Endodermal cell (in vitro differentiated cells): ENCODE results near the gene LMBR1. TPM values are rescaled to one million over a fixed set of nuclear protein-coding genes. Genes with fewer than 3 reads are reported as not detected.
"Not testable (repeated sequence)": the region's sequence is repeated elsewhere in the genome, so short reads cannot be mapped to it uniquely, and the experiment has no call there.

Source experiments
- DNase-seq: peaks from one replicate; pipeline ENCODE4 v3.0.0-alpha.2; 2017
- H3K27ac ChIP-seq: 2 replicates; pipeline ENCODE4 v1.5.1; 2013; ENCODE audit warnings: mild to moderate bottlenecking, low read depth, low read length, moderate library complexity
- H3K27me3 ChIP-seq: 2 replicates; pipeline ENCODE4 v1.6.1; 2013; ENCODE audit warnings: mild to moderate bottlenecking, low read length, moderate library complexity; ENCODE audit not compliant: insufficient read depth, control insufficient read depth, poor library complexity, severe bottlenecking
- H3K36me3 ChIP-seq: 2 replicates; pipeline ENCODE4 v1.7.0; 2013; ENCODE audit warnings: mild to moderate bottlenecking, low read length, moderate library complexity; ENCODE audit not compliant: control insufficient read depth, insufficient read depth
- H3K4me1 ChIP-seq: one replicate; pipeline ENCODE4 v1.7.0; 2013; ENCODE audit warnings: low read length; ENCODE audit not compliant: control insufficient read depth, insufficient read depth
- H3K4me3 ChIP-seq: 2 replicates; pipeline ENCODE4 v1.5.1; 2013; ENCODE audit warnings: mild to moderate bottlenecking, low read length, moderate library complexity
- H3K9ac ChIP-seq: 2 replicates; pipeline ENCODE4 v1.6.1; 2013; ENCODE audit warnings: mild to moderate bottlenecking, low read length, moderate library complexity; ENCODE audit not compliant: poor library complexity, severe bottlenecking; ENCODE audit errors: extremely low read depth
- H3K9me3 ChIP-seq: 2 replicates; pipeline ENCODE4 v1.6.1; 2013; ENCODE audit warnings: mild to moderate bottlenecking, low read length, moderate library complexity; ENCODE audit not compliant: control insufficient read depth
- H3K27ac Mint-ChIP-seq: 2 replicates; pipeline ENCODE4 v1.8.0; 2020; ENCODE audit warnings: mixed read lengths
- H3K27me3 Mint-ChIP-seq: 2 replicates; pipeline ENCODE4 v1.8.0; 2021; ENCODE audit warnings: mild to moderate bottlenecking, mixed read lengths; ENCODE audit not compliant: insufficient read depth
- H3K36me3 Mint-ChIP-seq: 2 replicates; pipeline ENCODE4 v1.8.0; 2020; ENCODE audit warnings: low read depth, mixed read lengths
- H3K4me1 Mint-ChIP-seq: 2 replicates; pipeline ENCODE4 v1.8.0; 2020; ENCODE audit warnings: mixed read lengths
- H3K4me3 Mint-ChIP-seq: 2 replicates; pipeline ENCODE4 v1.8.0; 2020; ENCODE audit warnings: mild to moderate bottlenecking, moderate library complexity, mixed read lengths
- H3K9me3 Mint-ChIP-seq: 2 replicates; pipeline ENCODE4 v1.8.0; 2020; ENCODE audit warnings: mild to moderate bottlenecking, mixed read lengths
- WGBS, 2 experiments: methylation state at CpG; one replicate each; pipeline versions ENCODE4 v1.1.5 to v1.1.7; 2013; ENCODE audit warnings: missing lambda C conversion rate in 2 of 2, mixed read lengths in 1 of 2; ENCODE audit not compliant: insufficient coverage in 1 of 2, insufficient read length in 1 of 2; 5-methylcytosine and 5-hydroxymethylcytosine counted together
- total RNA-seq, 2 donors: library from RNA; stranded (reverse); fragmentation: NEBNext Ultra II Directional in 1 of 2; extraction: Animal tissue kit (Norgen Biotek cat#: 25700) in 1 of 2; gene quantifications; 2 replicates in 1 of 2; 3 replicates in 1 of 2; pipeline ENCODE4 v1.2.1, GENCODE V29; 2021
- TF ChIP-seq, protein P1 (sequence below): fragments of 200-600 bp; sonication (generic); conservative IDR thresholded peaks from 2 replicates; pipeline ENCODE4 v1.5.0; 2021; ENCODE audit warnings: antibody characterized with exemption, mild to moderate bottlenecking

Gene LMBR1
- total RNA-seq, 2 donors from 2014 or later: 80.9 to 88.3 TPM

DNA sequence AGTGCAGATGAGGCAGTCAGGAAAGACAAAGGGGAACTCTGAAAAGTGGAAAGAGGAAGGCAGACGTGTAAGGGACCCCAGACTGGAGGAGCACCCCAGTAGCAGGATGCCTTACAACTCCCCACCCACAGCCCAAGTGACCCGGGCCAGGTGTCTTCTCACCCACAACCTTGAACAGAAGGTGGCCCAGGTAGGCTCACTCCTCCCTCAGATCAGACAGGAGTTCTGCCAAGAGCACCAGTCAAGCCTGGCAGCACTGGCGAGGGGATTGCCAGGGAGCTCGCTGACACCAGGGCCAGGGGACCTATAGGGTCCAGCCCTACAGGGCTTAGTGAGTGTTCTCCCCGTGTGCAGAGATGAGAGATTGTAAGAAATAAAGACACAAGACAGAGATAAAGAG is 27.1 kb upstream of the LMBR1 start:
- Histone ChIP-seq H3K27me3 (no peaks in the 10 kb centered on the region), H3K4me3 (no peak overlapping the region), H3K27ac (no peak overlapping the region), H3K9me3 (peaks cover 6% of the 10 kb centered on the region), H3K9ac (no peak overlapping the region), H3K4me1 (no peaks in the 10 kb centered on the region), H3K36me3 (no peaks in the 10 kb centered on the region)
- Mint-ChIP-seq H3K4me1 (no peaks in the 10 kb centered on the region), H3K27ac (no peak overlapping the region), H3K27me3 (no peaks in the 10 kb centered on the region), H3K36me3 (no peaks in the 10 kb centered on the region), H3K9me3 (peaks cover 12% of the 10 kb centered on the region), H3K4me3 (no peak overlapping the region)
- no peak for DNase-seq
- TF ChIP-seq, protein P1, sequence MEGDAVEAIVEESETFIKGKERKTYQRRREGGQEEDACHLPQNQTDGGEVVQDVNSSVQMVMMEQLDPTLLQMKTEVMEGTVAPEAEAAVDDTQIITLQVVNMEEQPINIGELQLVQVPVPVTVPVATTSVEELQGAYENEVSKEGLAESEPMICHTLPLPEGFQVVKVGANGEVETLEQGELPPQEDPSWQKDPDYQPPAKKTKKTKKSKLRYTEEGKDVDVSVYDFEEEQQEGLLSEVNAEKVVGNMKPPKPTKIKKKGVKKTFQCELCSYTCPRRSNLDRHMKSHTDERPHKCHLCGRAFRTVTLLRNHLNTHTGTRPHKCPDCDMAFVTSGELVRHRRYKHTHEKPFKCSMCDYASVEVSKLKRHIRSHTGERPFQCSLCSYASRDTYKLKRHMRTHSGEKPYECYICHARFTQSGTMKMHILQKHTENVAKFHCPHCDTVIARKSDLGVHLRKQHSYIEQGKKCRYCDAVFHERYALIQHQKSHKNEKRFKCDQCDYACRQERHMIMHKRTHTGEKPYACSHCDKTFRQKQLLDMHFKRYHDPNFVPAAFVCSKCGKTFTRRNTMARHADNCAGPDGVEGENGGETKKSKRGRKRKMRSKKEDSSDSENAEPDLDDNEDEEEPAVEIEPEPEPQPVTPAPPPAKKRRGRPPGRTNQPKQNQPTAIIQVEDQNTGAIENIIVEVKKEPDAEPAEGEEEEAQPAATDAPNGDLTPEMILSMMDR: no peak
- 71 to 72% methylated on average over 3 to 5 of the region's 5 CpGs for WGBS, 2 experiments

DNA sequence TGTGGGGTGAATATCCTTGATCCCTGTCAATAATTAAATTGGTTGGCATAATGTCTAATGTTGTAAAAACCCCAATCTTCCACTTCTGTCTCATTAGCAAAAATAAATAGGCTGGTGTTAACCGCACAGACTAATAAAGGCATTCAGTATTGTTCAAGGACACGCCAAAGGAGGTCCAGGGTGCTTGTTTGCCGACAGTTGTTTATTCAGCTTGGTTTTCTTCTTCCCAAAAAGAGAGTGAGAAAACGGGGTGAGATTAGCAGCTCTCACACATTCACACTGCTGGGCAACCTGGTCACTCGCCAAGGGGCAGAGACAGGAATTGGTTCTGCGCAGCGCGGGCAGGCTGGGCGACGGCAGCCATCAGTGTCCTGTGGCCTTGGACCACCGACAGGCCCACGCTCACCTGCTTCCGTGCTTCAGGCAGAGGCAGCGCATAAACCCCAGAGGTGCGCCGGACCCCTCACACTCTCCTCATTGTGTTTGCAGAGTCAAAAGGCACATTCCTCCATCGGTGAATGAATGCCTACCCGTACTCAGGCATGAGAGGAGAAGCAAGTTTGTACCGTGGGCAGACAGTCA is 26.2 kb upstream of the LMBR1 start:
- DNase-seq: no peak
- Histone ChIP-seq H3K4me1 (no peaks in the 10 kb centered on the region), H3K4me3 (no peak overlapping the region), H3K9me3 (peaks cover 6% of the 10 kb centered on the region), H3K27ac (no peak overlapping the region), H3K9ac (no peak overlapping the region), H3K27me3 (no peaks in the 10 kb centered on the region), H3K36me3 (no peaks in the 10 kb centered on the region)
- Mint-ChIP-seq H3K4me3 (no peak overlapping the region), H3K9me3 (peaks cover 14% of the 10 kb centered on the region), H3K27me3 (no peaks in the 10 kb centered on the region), H3K4me1 (no peaks in the 10 kb centered on the region), H3K36me3 (no peaks in the 10 kb centered on the region), H3K27ac (no peak overlapping the region)
- 92% methylated on average over 10 to 19 of the region's 19 CpGs for WGBS, 2 experiments
- TF ChIP-seq, protein P1: no peak

DNA sequence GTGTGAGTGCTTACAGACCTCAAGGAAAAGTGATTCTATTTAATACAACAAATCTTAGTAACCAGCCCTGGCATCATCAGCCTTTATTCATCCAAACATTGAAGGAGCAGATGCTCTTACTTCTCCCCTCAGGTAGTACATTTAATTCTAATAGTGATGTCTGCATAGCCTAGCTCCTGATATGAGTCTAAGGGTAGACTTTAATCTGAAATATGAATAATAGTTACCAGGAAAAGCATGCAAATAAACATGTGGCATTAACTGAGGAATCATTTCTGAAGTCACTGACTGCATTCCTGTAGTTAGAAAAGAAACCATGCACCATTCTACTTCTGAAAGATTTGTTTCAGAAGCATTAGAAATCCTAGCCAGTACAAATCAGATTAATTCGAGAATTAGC is 25.7 kb upstream of the LMBR1 start:
- no peak overlapping the region for H3K27ac Mint-ChIP-seq
- TF ChIP-seq, protein P1: no peak

DNA sequence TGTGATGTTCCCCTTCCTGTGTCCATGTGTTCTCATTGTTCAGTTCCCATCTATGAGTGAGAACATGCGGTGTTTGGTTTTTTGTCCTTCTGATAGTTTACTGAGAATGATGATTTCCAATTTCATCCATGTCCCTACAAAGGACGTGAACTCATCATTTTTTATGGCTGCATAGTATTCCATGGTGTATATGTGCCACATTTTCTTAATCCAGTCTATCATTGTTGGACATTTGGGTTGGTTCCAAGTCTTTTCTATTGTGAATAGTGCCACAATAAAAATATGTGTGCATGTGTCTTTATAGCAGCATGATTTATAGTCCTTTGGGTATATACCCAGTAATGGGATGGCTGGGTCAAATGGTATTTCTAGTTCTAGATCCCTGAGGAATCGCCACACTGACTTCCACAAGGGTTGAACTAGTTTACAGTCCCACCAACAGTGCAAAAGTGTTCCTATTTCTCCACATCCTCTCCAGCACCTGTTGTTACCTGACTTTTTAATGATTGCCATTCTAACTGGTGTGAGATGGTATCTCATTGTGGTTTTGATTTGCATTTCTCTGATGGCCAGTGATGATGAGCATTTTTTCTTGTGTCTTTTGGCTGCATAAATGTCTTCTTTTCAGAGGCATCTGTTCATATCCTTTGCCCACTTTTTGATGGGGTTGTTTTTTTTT is 16.7 kb upstream of the LMBR1 start:
- H3K4me3 Mint-ChIP-seq, H3K9ac ChIP-seq, H3K27ac ChIP-seq, H3K36me3 ChIP-seq, H3K9me3 ChIP-seq, DNase-seq, H3K4me3 ChIP-seq, H3K4me1 Mint-ChIP-seq, H3K27ac Mint-ChIP-seq, H3K27me3 ChIP-seq, H3K4me1 ChIP-seq, H3K36me3 Mint-ChIP-seq: not testable (repeated sequence)
- no CpG with 5 or more reads among the region's 3 CpGs for WGBS, 2 experiments
- peaks cover 15% of the 10 kb centered on the region for H3K27me3 Mint-ChIP-seq
- peaks cover 10% of the 10 kb centered on the region for H3K9me3 Mint-ChIP-seq

More for the DNA sequence above, 25.7 kb upstream of the LMBR1 start:
- Mint-ChIP-seq H3K9me3 (peaks cover 16% of the 10 kb centered on the region), H3K4me1 (no peaks in the 10 kb centered on the region), H3K36me3 (no peaks in the 10 kb centered on the region), H3K27me3 (no peaks in the 10 kb centered on the region), H3K4me3 (no peak overlapping the region)
- H3K4me3 ChIP-seq: no peak overlapping the region
- H3K27ac ChIP-seq: no peak overlapping the region
- DNase-seq: no peak
- H3K27me3 ChIP-seq: no peaks in the 10 kb centered on the region
- no peaks in the 10 kb centered on the region for H3K4me1 ChIP-seq
- H3K36me3 ChIP-seq: no peaks in the 10 kb centered on the region
- WGBS, 2 experiments: 83 to 91% methylated on average over 1 of the region's 1 CpG
- H3K9ac ChIP-seq: no peak overlapping the region
- peaks cover 6% of the 10 kb centered on the region for H3K9me3 ChIP-seq
